GM12878 (cell line): ENCODE results near the gene ZNF608. TPM values are rescaled to one million over a fixed set of nuclear protein-coding genes. Genes with fewer than 3 reads are reported as not detected.

Source experiments
- BCL11A ChIP-seq: IDR thresholded peaks from 2 replicates; pipeline ENCODE4 v1.6.1; 2011; ENCODE audit warnings: low read depth, low read length
- BMI1 ChIP-seq: fragments of 450-650 bp; IDR thresholded peaks from 2 replicates; pipeline ENCODE4 v1.6.1; 2016; ENCODE audit warnings: mild to moderate bottlenecking, moderate library complexity, borderline replicate concordance
- CBX3 ChIP-seq: fragments of 200-600 bp; sonication (generic); IDR thresholded peaks from 2 replicates; pipeline ENCODE4 v1.6.1; 2016; ENCODE audit warnings: low read depth, borderline replicate concordance
- CBX5 ChIP-seq: sonication (generic); IDR thresholded peaks from 2 replicates; pipeline ENCODE4 v1.6.1; 2016; ENCODE audit warnings: low read depth, moderate library complexity, mild to moderate bottlenecking, inconsistent platforms
- HSF1 ChIP-seq: fragments of 150-350 bp; IDR thresholded peaks from 2 replicates; pipeline ENCODE4 v1.6.1; 2014; ENCODE audit warnings: mild to moderate bottlenecking, low read depth, low read length
- JUNB ChIP-seq: IDR thresholded peaks from 2 replicates; pipeline ENCODE4 v1.6.1; 2016; ENCODE audit warnings: antibody characterized with exemption, mild to moderate bottlenecking
- MEF2A ChIP-seq: IDR thresholded peaks from 2 replicates; pipeline ENCODE4 v1.6.1; 2011; ENCODE audit warnings: low read depth, mild to moderate bottlenecking, low read length, moderate library complexity; ENCODE audit not compliant: insufficient read depth
- POLR2AphosphoS5 ChIP-seq: IDR thresholded peaks from 2 replicates; pipeline ENCODE4 v1.6.1; 2011; ENCODE audit warnings: mild to moderate bottlenecking, low read length, inconsistent platforms
- RAD21 ChIP-seq: IDR thresholded peaks from 2 replicates; pipeline ENCODE4 v1.6.1; 2011; ENCODE audit warnings: mild to moderate bottlenecking, low read depth, low read length, moderate library complexity; ENCODE audit not compliant: insufficient read depth
- RBBP5 ChIP-seq: fragments of 200-600 bp; sonication (generic); conservative IDR thresholded peaks from 2 replicates; pipeline ENCODE4 v1.6.1; 2016
- RUNX3 ChIP-seq: IDR thresholded peaks from 2 replicates; pipeline ENCODE4 v1.6.1; 2012; ENCODE audit warnings: low read length, inconsistent platforms
- SKIL ChIP-seq: fragments of 450-650 bp; IDR thresholded peaks from 2 replicates; pipeline ENCODE4 v1.6.1; 2017; ENCODE audit warnings: mild to moderate bottlenecking, low read depth, inconsistent platforms; ENCODE audit not compliant: poor library complexity, severe bottlenecking
- STAT1 ChIP-seq: fragments of 450-650 bp; conservative IDR thresholded peaks from 2 replicates; pipeline ENCODE4 v1.6.1; 2014; ENCODE audit warnings: antibody characterized with exemption, mild to moderate bottlenecking
- TCF7 ChIP-seq: IDR thresholded peaks from 2 replicates; pipeline ENCODE4 v1.6.1; 2014; ENCODE audit warnings: antibody characterized with exemption, borderline replicate concordance
- USF2 ChIP-seq: IDR thresholded peaks from 2 replicates; pipeline ENCODE4 v1.6.1; 2011; ENCODE audit warnings: low read depth, low read length, improper control_type of control experiment, borderline replicate concordance
- ZNF687 ChIP-seq: fragments of 450-650 bp; IDR thresholded peaks from 2 replicates; pipeline ENCODE4 v1.6.1; 2017; ENCODE audit warnings: mild to moderate bottlenecking, moderate library complexity
- polyA plus RNA-seq, 11 experiments: library from polyadenylated mRNA; depleted of rRNA in 4 of 11; unstranded in 6 of 11; stranded (reverse) in 5 of 11; fragments of >200 nt; fragmentation: Nextera tagmentation in 4 of 11; fragmentation: Illumina TruSeq in 1 of 11; extraction: Ambion mirVana in 4 of 11; extraction: Trizol in 1 of 11; gene quantifications; 1 replicate in 1 of 11; 2 replicates in 10 of 11; pipeline versions ENCODE4 v1.2.1 to v1.2.3, GENCODE V29; 2011 to 2016; ENCODE audit warnings: inconsistent platforms in 2 of 11, missing spikeins in 2 of 11, low read depth in 1 of 11
- total RNA-seq, 4 experiments: library from RNA; depleted of rRNA in 3 of 4; stranded (reverse); fragments of >200 nt in 3 of 4; fragmentation: Illumina TruSeq in 1 of 4; extraction: Trizol in 1 of 4; gene quantifications; 2 replicates each; pipeline versions ENCODE4 v1.2.1 to v1.2.3, GENCODE V29; 2013 to 2021
- TF ChIP-seq, protein P1 (sequence below): fragments of 450-650 bp; IDR thresholded peaks from 2 replicates; pipeline ENCODE4 v1.6.1; 2018; ENCODE audit warnings: mild to moderate bottlenecking, low read depth, moderate library complexity; ENCODE audit not compliant: partially characterized antibody

The ZNF608 gene
- total and polyA plus RNA-seq, 10 of the 15 experiments (the other 5 are each of a cell fraction or from before 2014, with no cell fraction given) = 0.19 to 6.7 (median 0.64) TPM

GRCh38 chr5:124795829-124796228 lies 49.4 kb upstream of the ZNF608 start (continued):
- TF ChIP-seq, protein P1, sequence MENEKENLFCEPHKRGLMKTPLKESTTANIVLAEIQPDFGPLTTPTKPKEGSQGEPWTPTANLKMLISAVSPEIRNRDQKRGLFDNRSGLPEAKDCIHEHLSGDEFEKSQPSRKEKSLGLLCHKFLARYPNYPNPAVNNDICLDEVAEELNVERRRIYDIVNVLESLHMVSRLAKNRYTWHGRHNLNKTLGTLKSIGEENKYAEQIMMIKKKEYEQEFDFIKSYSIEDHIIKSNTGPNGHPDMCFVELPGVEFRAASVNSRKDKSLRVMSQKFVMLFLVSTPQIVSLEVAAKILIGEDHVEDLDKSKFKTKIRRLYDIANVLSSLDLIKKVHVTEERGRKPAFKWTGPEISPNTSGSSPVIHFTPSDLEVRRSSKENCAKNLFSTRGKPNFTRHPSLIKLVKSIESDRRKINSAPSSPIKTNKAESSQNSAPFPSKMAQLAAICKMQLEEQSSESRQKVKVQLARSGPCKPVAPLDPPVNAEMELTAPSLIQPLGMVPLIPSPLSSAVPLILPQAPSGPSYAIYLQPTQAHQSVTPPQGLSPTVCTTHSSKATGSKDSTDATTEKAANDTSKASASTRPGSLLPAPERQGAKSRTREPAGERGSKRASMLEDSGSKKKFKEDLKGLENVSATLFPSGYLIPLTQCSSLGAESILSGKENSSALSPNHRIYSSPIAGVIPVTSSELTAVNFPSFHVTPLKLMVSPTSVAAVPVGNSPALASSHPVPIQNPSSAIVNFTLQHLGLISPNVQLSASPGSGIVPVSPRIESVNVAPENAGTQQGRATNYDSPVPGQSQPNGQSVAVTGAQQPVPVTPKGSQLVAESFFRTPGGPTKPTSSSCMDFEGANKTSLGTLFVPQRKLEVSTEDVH = no peak
- TF ChIP-seq RUNX3 (peak; percentile 74), BMI1 (no peak), JUNB (peak; percentile 50; the same call in 1 of the 2 replicates), CBX3 (no peak), RAD21 (no peak), USF2 (no peak), ZNF687 (no peak), HSF1 (no peak), SKIL (no peak), MEF2A (peak; percentile 75; the same call in 1 of the 2 replicates), STAT1 (no peak), RBBP5 (no peak), POLR2AphosphoS5 (no peak), TCF7 (no peak), CBX5 (no peak), BCL11A (0 out of 2 replicates have a peak, but pooled peaks have one; percentile 21)
